HFF-Myc (cell line): ENCODE data around the gene KRTAP17-1.

ENCODE experiments used
- DNase-seq: peaks from one replicate; pipeline ENCODE4 v3.0.0-alpha.2; 2011; ENCODE audit warnings: low read depth; ENCODE audit errors: extremely low read depth
- H3K4me3 ChIP-seq: replicated peaks from 2 replicates; pipeline ENCODE4 v1.5.1; 2011; ENCODE audit warnings: low read depth, mild to moderate bottlenecking, control low read depth, low read length
- CTCF ChIP-seq: IDR thresholded peaks from 2 replicates; pipeline ENCODE4 v1.5.1; 2012; ENCODE audit warnings: mild to moderate bottlenecking, low read depth, low read length, control low read depth; ENCODE audit errors: missing control alignments

Gene KRTAP17-1

GRCh38 chr17:41339571-41340172 lies 24.2 kb upstream of the KRTAP17-1 start:
- no peak overlapping the region for H3K4me3 ChIP-seq
- no peak for DNase-seq
- no peak for TF ChIP-seq CTCF

- no peak for DNase-seq
- TF ChIP-seq CTCF: no peak
- H3K4me3 ChIP-seq: no peak overlapping the region
These were observed 23.5 kb upstream of the KRTAP17-1 start for GRCh38 chr17:41338961-41339485.

- no peak for DNase-seq
- no peak overlapping the region for H3K4me3 ChIP-seq
- no peak for TF ChIP-seq CTCF
These were observed 20.2 kb upstream of the KRTAP17-1 start for GRCh38 chr17:41335747-41336146.

GRCh38 chr17:41334385-41335305 lies 19.1 kb upstream of the KRTAP17-1 start:
- TF ChIP-seq CTCF: no peak
- no peak overlapping the region for H3K4me3 ChIP-seq
- no peak for DNase-seq

- TF ChIP-seq CTCF: no peak
- DNase-seq: no peak
- no peak overlapping the region for H3K4me3 ChIP-seq
These were observed 18.3 kb upstream of the KRTAP17-1 start for GRCh38 chr17:41333836-41334235.

GRCh38 chr17:41333098-41333497 lies 17.6 kb upstream of the KRTAP17-1 start:
- no peak for TF ChIP-seq CTCF

More at GRCh38 chr17:41333098-41333497, 17.6 kb upstream of the KRTAP17-1 start:
- no peak overlapping the region for H3K4me3 ChIP-seq
- no peak for DNase-seq
